K562 (cell line): ENCODE data around the gene ELOVL1. TPM values are rescaled to one million over a fixed set of nuclear protein-coding genes. Genes with fewer than 3 reads are reported as not detected.

Source experiments
- ATAC-seq: fragments of 200-7000 bp; cut with Tn5 transposase; 3 replicates; pipeline ENCODE4 v1.9.1; 2020; ENCODE audit warnings: moderate library complexity
- BruUV-seq: library from RNA; stranded (reverse); fragments of 400-500 nt; replicated peaks from 2 replicates; lab custom pipeline; 2021; lab: Mats Ljungman, UMichigan
- CTCF ChIA-PET: fragments of 300-600 bp; formaldehyde crosslinking; extraction: SDS; loops from one replicate; lab custom pipeline; 2021; ENCODE audit warnings: low intra/inter-chr PET ratio; lab: Yijun Ruan, JAX
- POLR2A ChIA-PET: fragments of 300-600, 350-650 bp; sonication (Branson Sonifier 250); formaldehyde crosslinking; extraction: SDS; loops from one replicate; lab custom pipeline; 2021; ENCODE audit warnings: antibody characterized with exemption, inconsistent platforms; lab: Yijun Ruan, JAX
- DNase-seq, 4 experiments: peaks; one replicate each; pipeline versions ENCODE4 v3.0.0 to v3.0.0-alpha.2; 2011 to 2018; ENCODE audit warnings: low spot score in 3 of 4, mixed read lengths in 3 of 4; ENCODE audit errors: extremely low read depth in 1 of 4
- FAIRE-seq: peaks from 2 replicates; lab custom pipeline; 2011; peaks lifted over from hg19 to GRCh38; lab: Jason Lieb, UNC
- H2AFZ ChIP-seq: 2 replicates; pipeline ENCODE4 v1.6.0; 2011; ENCODE audit warnings: low read depth, low read length, control low read depth, inconsistent platforms
- H3K27ac ChIP-seq: fragments of 200-600 bp; 3 replicates; pipeline ENCODE4 v1.8.0; 2011; ENCODE audit warnings: low read depth, mild to moderate bottlenecking, control low read depth, inconsistent platforms, low read length, moderate library complexity, mixed read lengths; ENCODE audit errors: extremely low read depth
- H3K27me3 ChIP-seq, 2 experiments: fragments of 300-600 bp in 1 of 2; 2 replicates in 1 of 2; 3 replicates in 1 of 2; pipeline versions ENCODE4 v1.6.0 to v1.8.0; 2011; ENCODE audit warnings: inconsistent platforms in 2 of 2, low read length in 2 of 2, mild to moderate bottlenecking in 1 of 2, mixed read lengths in 1 of 2, moderate library complexity in 1 of 2; ENCODE audit not compliant: control insufficient read depth in 2 of 2, insufficient read depth in 2 of 2
- H3K36me3 ChIP-seq: fragments of 300-600 bp; 3 replicates; pipeline ENCODE4 v1.8.0; 2011; ENCODE audit warnings: mild to moderate bottlenecking, low read length, inconsistent platforms; ENCODE audit not compliant: control insufficient read depth, insufficient read depth
- H3K4me1 ChIP-seq, 2 experiments: fragments of 200-600 bp in 1 of 2; replicated peaks in 1 of 2; 2 replicates in 1 of 2; 3 replicates in 1 of 2; pipeline versions ENCODE4 v1.5.1 to v1.8.0; 2011; ENCODE audit warnings: inconsistent platforms in 2 of 2, low read length in 2 of 2, mild to moderate bottlenecking in 1 of 2, mixed read lengths in 1 of 2, moderate library complexity in 1 of 2; ENCODE audit not compliant: control insufficient read depth in 2 of 2, insufficient read depth in 2 of 2
- H3K4me2 ChIP-seq: 2 replicates; pipeline ENCODE4 v1.6.1; 2011; ENCODE audit warnings: low read length, control low read depth, inconsistent platforms, mixed read lengths; ENCODE audit not compliant: insufficient read depth
- H3K4me3 ChIP-seq: fragments of 200-600 bp; sonication (generic), shearing (Covaris generic); 2 replicates; pipeline ENCODE4 v1.5.1; 2016; ENCODE audit warnings: control low read depth, inconsistent platforms
- H3K79me2 ChIP-seq: fragments of 200-600 bp; 3 replicates; pipeline ENCODE4 v1.8.0; 2011; ENCODE audit warnings: low read length, inconsistent platforms; ENCODE audit not compliant: control insufficient read depth, insufficient read depth
- H3K9ac ChIP-seq, 2 experiments: 2 replicates each; pipeline versions ENCODE4 v1.6.0 to v1.6.1; 2011; ENCODE audit warnings: low read depth in 2 of 2, low read length in 2 of 2, control low read depth in 1 of 2, inconsistent platforms in 1 of 2, mild to moderate bottlenecking in 1 of 2, mixed read lengths in 1 of 2; ENCODE audit not compliant: insufficient read depth in 1 of 2
- H3K9me1 ChIP-seq: one replicate; pipeline ENCODE4 v1.6.0; 2011; ENCODE audit warnings: inconsistent platforms, mild to moderate bottlenecking, low read length, moderate library complexity; ENCODE audit not compliant: control insufficient read depth, insufficient read depth
- H3K9me3 ChIP-seq: replicated peaks from 2 replicates; pipeline ENCODE4 v1.5.1; 2011; ENCODE audit warnings: low read depth, low read length, inconsistent platforms; ENCODE audit not compliant: control insufficient read depth, insufficient read depth
- H4K20me1 ChIP-seq: replicated peaks from 2 replicates; pipeline ENCODE4 v1.6.1; 2011; ENCODE audit warnings: low read length, inconsistent platforms, mixed read lengths; ENCODE audit not compliant: control insufficient read depth, insufficient read depth
- ARID1B ChIP-seq: fragments of 450-650 bp; IDR thresholded peaks from 2 replicates; pipeline ENCODE4 v1.6.1; 2016; ENCODE audit warnings: antibody characterized with exemption, mild to moderate bottlenecking, inconsistent platforms
- CBX2 ChIP-seq: fragments of 200-600 bp; sonication (generic); IDR thresholded peaks from one replicate; pipeline ENCODE4 v1.6.1; 2012; ENCODE audit warnings: mild to moderate bottlenecking, low read length, inconsistent platforms; ENCODE audit not compliant: insufficient read depth, poor library complexity, severe bottlenecking
- CTBP1 ChIP-seq: fragments of 450-650 bp; IDR thresholded peaks from 2 replicates; pipeline ENCODE4 v1.6.1; 2016; ENCODE audit warnings: borderline replicate concordance
- EP300 ChIP-seq: IDR thresholded peaks from 2 replicates; pipeline ENCODE4 v1.6.1; 2012; ENCODE audit warnings: low read length, improper control_type of control experiment
- GABPB2 ChIP-seq: fragments of 250-450 bp; sonication (Bioruptor Pico); conservative IDR thresholded peaks from 2 replicates; pipeline ENCODE4 v1.5.1; 2021; ENCODE audit warnings: mild to moderate bottlenecking
- MAZ ChIP-seq, 2 experiments: fragments of 450-650 bp in 1 of 2; sonication (generic) in 1 of 2; formaldehyde crosslinking; IDR thresholded peaks in 1 of 2; conservative IDR thresholded peaks in 1 of 2; 2 replicates each; pipeline versions ENCODE4 v1.4.0 to v1.5.0; 2020; ENCODE audit warnings: mild to moderate bottlenecking in 1 of 2, missing genetic modification reagents in 1 of 2
- NCOR1 ChIP-seq: fragments of 450-650 bp; IDR thresholded peaks from 2 replicates; pipeline ENCODE4 v1.6.1; 2016; ENCODE audit warnings: mild to moderate bottlenecking, moderate library complexity
- SRSF3 ChIP-seq: fragments of 200-400 bp; formaldehyde crosslinking; IDR thresholded peaks from 2 replicates; pipeline ENCODE4 v1.6.1; 2016; ENCODE audit warnings: mild to moderate bottlenecking, low read length, moderate library complexity; ENCODE audit not compliant: insufficient read depth
- TEAD4 ChIP-seq, 2 experiments: sonication (generic) in 1 of 2; formaldehyde crosslinking in 1 of 2; IDR thresholded peaks; 2 replicates each; pipeline versions ENCODE4 v1.6.1 to v1.8.0; 2012 to 2022; ENCODE audit warnings: borderline replicate concordance in 1 of 2, inconsistent platforms in 1 of 2, low read length in 1 of 2, mild to moderate bottlenecking in 1 of 2, missing genetic modification reagents in 1 of 2
- ZFP36 ChIP-seq: fragments of 150-350 bp; IDR thresholded peaks from 2 replicates; pipeline ENCODE4 v1.6.1; 2018; ENCODE audit warnings: low read length, low read depth; ENCODE audit not compliant: partially characterized antibody
- ZNF224 ChIP-seq: sonication (generic); formaldehyde crosslinking; IDR thresholded peaks from 2 replicates; pipeline ENCODE4 v1.8.0; 2022; ENCODE audit warnings: mild to moderate bottlenecking, missing genetic modification reagents
- WGBS: fragments of 100-300 bp; shearing (Covaris generic); methylation state at CpG from one replicate; pipeline ENCODE4 v1.1.6; 2016; ENCODE audit warnings: low coverage, mixed read lengths; ENCODE audit not compliant: insufficient coverage; ENCODE audit errors: missing lambda C conversion rate; 5-methylcytosine and 5-hydroxymethylcytosine counted together
- in situ Hi-C: fragments of 300-500 bp; cut with MboI; formaldehyde crosslinking; loops from 4 replicates; pipeline ENCODE4 v1.15.0; 2018; ENCODE audit warnings: inconsistent platforms, mixed read lengths
- intact Hi-C: fragments of 100-400 bp; cut with micrococcal nuclease; formaldehyde crosslinking; loops from 2 replicates; pipeline ENCODE4 v1.14.2; 2022
- polyA plus RNA-seq, 8 experiments: library from polyadenylated mRNA; depleted of rRNA in 4 of 8; stranded (reverse) in 5 of 8; unstranded in 3 of 8; fragments of >200 nt; fragmentation: Nextera tagmentation in 2 of 8; fragmentation: Illumina TruSeq in 1 of 8; extraction: Ambion mirVana in 2 of 8; extraction: Trizol in 1 of 8; gene quantifications; 2 replicates each; pipeline versions ENCODE4 v1.2.1 to v1.2.3, GENCODE V29; 2011 to 2014; ENCODE audit warnings: inconsistent platforms in 1 of 8, missing spikeins in 1 of 8
- total RNA-seq, 7 experiments: library from RNA; depleted of rRNA in 6 of 7; stranded (reverse); fragments of >200 nt in 6 of 7; fragmentation: Illumina TruSeq in 2 of 7; extraction: Trizol in 2 of 7; gene quantifications; 2 replicates each; pipeline versions ENCODE4 v1.2.1 to v1.2.3, GENCODE V29; 2011 to 2021; ENCODE audit warnings: low replicate concordance in 1 of 7
- TF ChIP-seq, protein P1 (sequence below): fragments of 450-650 bp; IDR thresholded peaks from 2 replicates; pipeline ENCODE4 v1.7.0; 2016; ENCODE audit warnings: borderline replicate concordance

The ELOVL1 gene
- total and polyA plus RNA-seq, 9 of the 15 experiments (the other 6 are each of a cell fraction or from before 2014, with no cell fraction given) = 51.0 to 157 (median 70.3) TPM

DNA sequence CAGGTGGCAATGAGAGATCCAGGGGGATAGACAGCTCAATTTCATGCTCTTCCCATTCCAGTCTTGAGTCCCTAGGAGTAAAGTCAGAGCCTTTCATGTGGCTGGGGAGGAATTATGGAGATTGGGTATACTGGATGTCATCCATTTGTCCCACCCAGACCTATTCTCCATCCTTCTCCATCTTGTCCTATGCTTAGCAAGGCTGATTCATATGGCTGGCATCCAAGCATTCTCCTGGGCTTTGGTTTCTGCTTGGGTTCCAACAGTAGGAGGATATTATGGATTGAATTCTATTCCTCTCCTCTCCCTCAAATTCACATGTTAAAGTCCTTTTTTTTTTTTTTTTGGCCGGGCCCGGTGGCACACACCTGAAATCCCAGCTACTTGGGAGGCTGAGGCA is 12.9 kb downstream of the ELOVL1 start:
- ATAC-seq (no peak), DNase-seq (no peak), FAIRE-seq (no peak)
- H3K36me3 ChIP-seq = peaks cover 7% of the 10 kb centered on the region; the same call in 2 of the 3 replicates
- no peaks in the 10 kb centered on the region for H3K27me3 ChIP-seq
- no peak overlapping the region for H2AFZ ChIP-seq
- peaks cover 9 to 13% of the 10 kb centered on the region in 2 experiments; a peak in 4 of 5 replicates for H3K4me1 ChIP-seq
- no peaks in the 10 kb centered on the region for H3K9me1 ChIP-seq
- H3K4me2 ChIP-seq = no peak overlapping the region
- BruUV-seq = no TSS peak
- ChIA-PET POLR2A (interaction anchor here (1.1 kb wide), 1 partner anchor 22 kb away, joined by 4 read pairs; no protein-coding TSS in a partner anchor), CTCF (no interaction called here)
- no peak overlapping the region for H3K27ac ChIP-seq
- 60% methylated on average over 2 of the region's 2 CpGs for WGBS
- no peak overlapping the region for H3K4me3 ChIP-seq
- intact Hi-C loops = no loop called here
- in situ Hi-C loops = no loop called here
- no peak overlapping the region for H3K9ac ChIP-seq
- TF ChIP-seq CBX2 = no peak
- TF ChIP-seq, protein P1, sequence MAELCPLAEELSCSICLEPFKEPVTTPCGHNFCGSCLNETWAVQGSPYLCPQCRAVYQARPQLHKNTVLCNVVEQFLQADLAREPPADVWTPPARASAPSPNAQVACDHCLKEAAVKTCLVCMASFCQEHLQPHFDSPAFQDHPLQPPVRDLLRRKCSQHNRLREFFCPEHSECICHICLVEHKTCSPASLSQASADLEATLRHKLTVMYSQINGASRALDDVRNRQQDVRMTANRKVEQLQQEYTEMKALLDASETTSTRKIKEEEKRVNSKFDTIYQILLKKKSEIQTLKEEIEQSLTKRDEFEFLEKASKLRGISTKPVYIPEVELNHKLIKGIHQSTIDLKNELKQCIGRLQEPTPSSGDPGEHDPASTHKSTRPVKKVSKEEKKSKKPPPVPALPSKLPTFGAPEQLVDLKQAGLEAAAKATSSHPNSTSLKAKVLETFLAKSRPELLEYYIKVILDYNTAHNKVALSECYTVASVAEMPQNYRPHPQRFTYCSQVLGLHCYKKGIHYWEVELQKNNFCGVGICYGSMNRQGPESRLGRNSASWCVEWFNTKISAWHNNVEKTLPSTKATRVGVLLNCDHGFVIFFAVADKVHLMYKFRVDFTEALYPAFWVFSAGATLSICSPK = no peak
- no peak for TF ChIP-seq CTBP1
- no peak for TF ChIP-seq SRSF3
- TF ChIP-seq ZNF224 (CRISPR knock-in tag) = no peak
- TF ChIP-seq GABPB2 = no peak
- no peak for TF ChIP-seq NCOR1
- no peak for TF ChIP-seq TEAD4 (IDR thresholded peaks at IDR 0.05; ENCODE audit: low read length)
- no peak for TF ChIP-seq TEAD4 (CRISPR knock-in tag; IDR thresholded peaks at IDR 0.05; ENCODE audit: borderline replicate concordance)
- no peak for TF ChIP-seq EP300
- TF ChIP-seq ARID1B = no peak
- TF ChIP-seq MAZ (CRISPR knock-in tag; conservative IDR thresholded peaks at IDR 0.05 in 1 of 2, IDR thresholded peaks at IDR 0.05 in 1 of 2) = no peak
- TF ChIP-seq ZFP36 = no peak
- H3K9me3 ChIP-seq = no peaks in the 10 kb centered on the region
- H4K20me1 ChIP-seq = no peaks in the 10 kb centered on the region; the same call in 1 of the 2 replicates
- H3K79me2 ChIP-seq = peaks cover 11% of the 10 kb centered on the region
